IPS DF 4.7 (cell line): Measurements from ENCODE around the gene FNIP1.
"Not testable (repeated sequence)": the region's sequence is repeated elsewhere in the genome, so short reads cannot be mapped to it uniquely, and the experiment has no call there.

Source experiments
- DNase-seq: peaks from one replicate; pipeline ENCODE4 v3.0.0-alpha.2; 2013; ENCODE audit warnings: low spot score; ENCODE audit errors: extremely low read depth

The FNIP1 gene

GRCh38 chr5:131610198-131611063 lies 186.4 kb downstream of the FNIP1 start:
- DNase-seq = no peak

- no peak for DNase-seq
Observed at GRCh38 chr5:131609774-131610173, 187.0 kb downstream of the FNIP1 start.

- DNase-seq = no peak
Observed at GRCh38 chr5:131608597-131608996, 188.2 kb downstream of the FNIP1 start.

- no peak for DNase-seq
Observed at GRCh38 chr5:131607903-131608540, 188.8 kb downstream of the FNIP1 start.

GRCh38 chr5:131607418-131607817 lies 189.4 kb downstream of the FNIP1 start:
- DNase-seq = no peak

- no peak for DNase-seq
Observed at GRCh38 chr5:131605086-131605485, 191.7 kb downstream of the FNIP1 start.

GRCh38 chr5:131595088-131596033 lies 201.5 kb downstream of the FNIP1 start:
- DNase-seq = no peak

GRCh38 chr5:131593921-131594320 lies 202.9 kb downstream of the FNIP1 start:
- no peak for DNase-seq

- DNase-seq = not testable (repeated sequence)
Observed at GRCh38 chr5:131593436-131593835, 203.4 kb downstream of the FNIP1 start.
